GM18505 (cell line): ENCODE measurements around the gene MAP3K1.
"Not testable (repeated sequence)": the region's sequence is repeated elsewhere in the genome, so short reads cannot be mapped to it uniquely, and the experiment has no call there.

Experiments used
- ATAC-seq: cut with Tn5 transposase; IDR thresholded peaks from one replicate; pipeline ENCODE4 v1.9.1; 2021; ENCODE audit not compliant: unreplicated experiment
- POLR2A ChIP-seq: IDR thresholded peaks from 4 replicates; pipeline ENCODE4 v1.6.1; 2011; ENCODE audit warnings: borderline replicate concordance; ENCODE audit not compliant: insufficient read depth, insufficient read length; ENCODE audit errors: extremely low read depth

MAP3K1 gene

DNA sequence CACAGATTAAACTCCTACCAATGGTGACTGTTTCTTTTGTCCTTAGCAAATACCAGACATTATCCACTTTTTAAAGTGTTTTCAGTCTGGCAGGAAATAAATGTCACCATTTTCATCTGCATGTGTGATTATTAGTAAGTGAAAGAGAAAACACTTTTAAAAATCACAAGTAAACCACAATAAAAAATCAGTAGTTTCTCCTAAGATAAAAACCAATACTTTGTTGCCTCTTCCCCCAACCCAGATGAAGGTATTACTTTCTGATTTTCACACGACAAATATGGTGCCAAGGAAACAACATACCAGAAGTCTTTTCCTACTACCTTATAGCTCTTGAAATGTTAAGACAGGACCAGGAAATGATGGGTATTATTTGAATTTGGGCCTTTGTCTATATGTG, 11.5 kb upstream of the MAP3K1 start:
- ATAC-seq, result no peak
- TF ChIP-seq POLR2A, result no peak

DNA sequence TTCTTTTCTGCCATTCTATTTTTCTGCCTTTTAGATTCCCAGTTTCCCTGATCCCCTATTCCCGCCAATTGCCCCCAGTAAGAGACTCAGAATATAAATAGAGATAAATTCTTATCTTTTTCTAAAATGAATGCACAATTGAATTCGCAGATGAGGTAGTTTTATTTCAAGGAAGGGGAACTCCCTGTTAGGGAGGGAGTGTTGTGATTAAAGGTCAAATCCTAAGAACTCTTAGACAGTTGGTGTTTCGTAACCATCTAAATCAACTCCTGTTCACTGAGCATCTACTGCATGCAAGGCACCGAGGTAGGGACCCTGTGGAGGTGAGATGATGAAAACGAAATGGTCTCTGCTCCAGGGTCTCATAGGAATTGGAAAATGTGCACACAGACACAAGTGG, 7.7 kb upstream of the MAP3K1 start:
- ATAC-seq, result no peak
- no peak for TF ChIP-seq POLR2A

DNA sequence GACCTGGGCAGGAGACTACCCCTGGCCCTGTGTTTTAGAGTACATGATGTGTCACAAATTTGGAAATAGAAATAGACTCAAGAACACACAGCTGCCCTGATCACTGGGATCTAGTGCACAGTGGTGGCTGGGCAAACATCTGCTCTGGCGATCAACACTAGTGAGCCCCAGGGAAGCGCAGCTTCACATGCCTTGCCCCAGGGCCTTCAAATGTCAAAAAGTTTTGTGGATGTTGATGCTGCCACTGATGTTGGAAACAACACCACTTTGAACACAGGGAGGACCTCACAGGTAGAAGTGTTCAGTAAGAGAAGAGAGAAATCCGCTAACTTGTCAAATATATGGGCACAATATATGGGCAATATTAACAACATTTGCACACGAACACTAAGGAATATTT, 7.1 kb upstream of the MAP3K1 start:
- TF ChIP-seq POLR2A, result no peak
- no peak for ATAC-seq

DNA sequence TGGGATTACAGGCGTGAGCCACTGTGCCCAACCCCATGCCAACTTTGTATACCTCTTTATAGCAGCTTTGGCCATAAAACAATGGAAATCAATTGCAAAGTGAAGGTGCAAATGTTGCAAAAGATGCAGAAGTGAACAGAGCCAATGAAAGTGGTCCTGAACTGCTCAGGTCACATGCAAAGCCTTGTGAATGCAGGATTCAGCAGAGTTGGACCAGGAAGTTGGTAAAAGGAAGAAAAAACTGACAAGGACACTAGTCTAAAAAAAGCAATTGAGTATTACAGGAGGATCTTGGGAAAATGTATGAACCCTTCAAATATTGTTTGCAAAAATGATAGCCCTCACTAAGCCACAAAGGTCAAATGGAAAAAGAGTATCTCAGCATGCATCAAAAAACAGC, 4.5 kb upstream of the MAP3K1 start:
- TF ChIP-seq POLR2A, result no peak
- ATAC-seq, result no peak

DNA sequence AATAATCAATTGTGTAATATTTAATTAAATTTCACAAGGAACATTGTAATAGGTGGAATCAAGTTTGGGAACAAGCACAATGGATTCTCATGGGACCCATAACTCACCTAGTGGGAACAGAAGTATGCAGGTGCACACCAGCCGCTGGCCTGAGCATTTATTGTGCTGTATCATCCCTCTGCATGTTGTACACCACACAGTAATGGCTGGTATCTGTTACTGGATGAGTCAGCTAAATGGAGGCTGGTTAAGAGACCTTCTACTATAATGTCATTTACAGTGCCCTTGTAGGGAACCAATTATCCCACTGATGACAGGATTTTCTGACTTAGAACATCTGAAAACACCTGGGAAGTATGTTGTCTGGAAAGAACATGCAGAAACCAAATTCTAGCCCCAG, 3.2 kb upstream of the MAP3K1 start:
- ATAC-seq, result no peak
- no peak for TF ChIP-seq POLR2A

DNA sequence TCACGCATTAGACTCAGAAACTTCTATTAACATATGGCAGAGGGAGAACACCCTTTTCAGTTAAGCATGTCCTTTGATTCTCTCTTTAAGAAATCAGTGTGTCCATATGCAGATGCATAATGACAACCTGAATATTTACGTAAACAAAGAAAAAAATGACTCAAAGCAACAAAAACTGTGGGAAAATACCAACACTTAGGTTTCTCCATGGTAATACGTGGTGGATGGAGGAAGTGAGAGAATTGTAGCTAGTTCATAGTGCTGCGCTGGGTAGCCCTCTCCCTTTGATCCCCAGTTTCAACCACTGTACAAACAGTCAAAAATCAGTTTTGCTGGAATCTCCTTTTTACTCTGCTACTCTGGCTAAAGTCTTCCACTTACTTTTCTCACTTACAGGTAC, 2.0 kb upstream of the MAP3K1 start:
- ATAC-seq, result no peak
- TF ChIP-seq POLR2A, result no peak

DNA sequence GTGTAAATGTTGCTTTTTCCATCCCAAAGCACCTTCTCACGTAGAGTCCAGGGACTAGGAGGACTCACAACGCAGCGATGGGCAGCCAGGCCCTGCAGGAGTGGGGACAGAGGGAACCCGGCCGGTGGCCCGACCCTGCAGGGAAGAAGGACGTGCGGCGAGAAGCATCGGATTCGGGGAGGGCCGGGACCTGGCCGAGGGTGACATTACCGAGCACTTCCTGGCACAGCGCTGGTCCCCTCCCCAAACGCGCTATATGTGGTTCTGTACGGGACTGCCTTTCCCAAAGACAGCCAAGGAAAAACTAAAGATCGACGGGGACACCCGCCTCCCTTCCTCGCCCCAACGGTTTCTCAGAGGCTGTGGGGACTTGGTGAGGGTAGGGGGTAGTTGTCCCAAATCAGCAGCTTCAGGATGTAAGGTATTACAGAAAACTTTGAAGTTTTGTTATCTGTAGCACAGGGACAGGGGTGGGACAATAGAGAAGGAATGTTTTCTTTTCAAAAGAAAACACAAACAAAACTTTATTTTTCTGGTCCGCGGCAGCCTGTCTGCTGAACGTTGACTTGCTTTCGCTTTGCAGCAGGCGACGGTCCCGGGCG, 887 bp upstream of the MAP3K1 start:
- no peak for ATAC-seq
- TF ChIP-seq POLR2A, result no peak

DNA sequence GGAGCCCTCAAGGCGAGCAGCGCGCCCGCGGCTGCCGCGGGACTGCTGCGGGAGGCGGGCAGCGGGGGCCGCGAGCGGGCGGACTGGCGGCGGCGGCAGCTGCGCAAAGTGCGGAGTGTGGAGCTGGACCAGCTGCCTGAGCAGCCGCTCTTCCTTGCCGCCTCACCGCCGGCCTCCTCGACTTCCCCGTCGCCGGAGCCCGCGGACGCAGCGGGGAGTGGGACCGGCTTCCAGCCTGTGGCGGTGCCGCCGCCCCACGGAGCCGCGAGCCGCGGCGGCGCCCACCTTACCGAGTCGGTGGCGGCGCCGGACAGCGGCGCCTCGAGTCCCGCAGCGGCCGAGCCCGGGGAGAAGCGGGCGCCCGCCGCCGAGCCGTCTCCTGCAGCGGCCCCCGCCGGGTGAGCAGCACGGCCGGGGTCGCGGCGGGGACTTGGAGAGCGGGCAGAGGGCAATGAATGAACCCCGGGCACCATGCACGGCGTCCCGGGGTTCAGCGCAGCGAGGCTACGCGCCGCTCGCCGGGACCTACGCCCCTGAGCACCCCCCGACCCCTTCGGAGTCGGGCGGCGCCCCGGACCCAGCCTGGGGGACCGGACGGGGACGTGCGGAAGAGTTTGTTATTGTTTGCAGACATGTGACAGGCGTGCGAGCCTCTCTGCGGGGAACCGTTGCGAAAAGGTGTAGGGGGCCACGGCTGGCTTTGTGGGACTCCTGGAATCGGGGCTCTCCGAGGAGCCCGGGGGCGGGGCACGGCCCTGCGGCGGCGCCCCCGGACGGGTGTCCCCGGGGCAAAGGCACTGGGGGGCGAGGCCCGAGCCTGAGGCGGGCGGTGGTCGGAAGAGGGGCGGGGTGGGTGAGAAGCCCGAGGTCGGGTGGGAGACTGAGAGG, 553 bp downstream of the MAP3K1 start:
- no peak for TF ChIP-seq POLR2A
- peak; percentile 30 for ATAC-seq

DNA sequence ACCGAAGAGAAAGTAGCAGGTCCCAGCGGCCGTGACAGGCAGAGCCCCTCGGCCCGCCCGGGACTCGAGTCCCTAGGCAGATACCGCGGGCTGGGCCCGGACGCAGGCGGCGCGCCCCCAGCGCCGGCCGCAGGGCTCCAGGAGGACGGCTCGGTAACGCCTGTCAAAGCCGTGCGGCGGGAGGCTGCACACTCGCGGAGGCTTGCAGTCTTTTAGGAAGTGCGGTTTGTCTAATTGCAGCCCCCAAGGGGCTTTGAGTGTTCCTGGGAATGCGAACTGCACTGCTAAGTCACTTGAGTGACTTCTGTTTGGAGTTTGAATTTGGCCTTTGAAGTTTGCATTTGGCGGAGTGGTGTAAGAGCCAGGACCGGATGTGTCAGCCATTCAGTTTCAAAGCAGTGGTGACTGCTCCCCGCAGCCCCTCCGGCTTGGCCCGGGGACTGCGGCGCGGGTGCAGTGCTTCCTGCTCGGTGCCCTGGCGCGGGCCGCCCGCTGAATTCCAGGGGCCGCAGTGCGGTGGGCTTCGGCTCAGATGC, 1.3 kb downstream of the MAP3K1 start:
- peak; percentile 37 for TF ChIP-seq POLR2A
- ATAC-seq, result peak; percentile 33

DNA sequence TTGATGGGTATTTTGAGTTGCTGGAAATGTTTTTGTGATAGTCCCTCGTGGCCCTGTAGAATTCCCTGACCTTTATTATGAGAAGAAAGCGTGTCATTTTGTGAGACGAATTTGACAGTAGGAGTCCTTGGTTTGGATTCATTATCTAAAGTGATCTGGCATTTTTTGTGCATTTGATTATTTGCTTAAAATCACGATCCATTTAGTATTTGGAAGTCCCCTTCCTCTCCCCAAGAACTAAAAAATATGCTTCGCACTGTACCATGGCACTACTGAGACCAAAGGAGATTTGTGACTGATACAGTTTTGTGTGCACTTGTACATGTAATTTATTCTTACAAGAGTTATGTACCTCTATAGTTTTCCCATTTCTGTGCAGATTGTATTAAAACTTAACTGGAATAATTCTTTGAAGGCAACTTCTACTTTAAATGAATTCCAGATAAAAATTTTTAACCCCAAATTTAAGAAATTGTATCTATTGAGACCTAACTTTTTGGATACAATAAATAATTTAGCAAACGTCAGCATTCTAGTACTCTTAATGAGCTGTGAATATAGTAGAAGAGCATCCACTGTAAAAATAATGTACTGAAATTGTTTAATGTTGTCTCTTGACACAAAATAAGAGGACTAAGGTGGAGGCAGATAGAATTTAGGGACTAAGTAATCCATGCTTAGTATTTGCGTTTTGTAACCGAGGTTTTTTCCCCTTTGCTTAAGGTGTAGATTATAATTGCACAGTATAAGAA, 2.1 kb downstream of the MAP3K1 start:
- TF ChIP-seq POLR2A, result no peak
- ATAC-seq, result no peak

DNA sequence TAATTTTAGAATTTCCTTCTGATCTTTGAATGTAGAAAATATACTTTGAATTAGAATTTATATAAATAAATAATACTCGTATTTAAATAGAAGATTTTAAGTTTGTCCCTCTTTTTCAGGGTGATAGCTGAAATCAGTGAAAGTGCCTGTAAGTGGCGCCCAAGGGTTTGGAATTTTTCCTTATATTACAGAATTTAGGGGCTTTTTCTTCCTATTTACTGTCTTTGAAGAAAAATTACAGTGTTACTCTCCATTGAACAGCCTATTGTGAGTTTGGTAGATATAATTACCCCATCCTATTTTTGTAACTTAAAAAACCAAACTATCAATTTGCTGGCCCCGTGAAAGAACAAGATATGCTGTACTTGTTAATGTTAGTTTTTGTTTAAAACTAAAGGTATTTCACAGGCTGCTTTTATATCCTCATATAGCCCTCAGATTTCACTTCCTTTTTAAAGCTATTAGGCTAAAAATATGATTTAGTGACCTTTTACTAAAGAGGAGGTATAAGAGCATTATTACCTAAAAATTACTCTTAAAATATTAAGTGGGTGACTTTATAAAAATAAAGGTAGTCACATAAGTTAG, 3.2 kb downstream of the MAP3K1 start:
- TF ChIP-seq POLR2A, result no peak

DNA sequence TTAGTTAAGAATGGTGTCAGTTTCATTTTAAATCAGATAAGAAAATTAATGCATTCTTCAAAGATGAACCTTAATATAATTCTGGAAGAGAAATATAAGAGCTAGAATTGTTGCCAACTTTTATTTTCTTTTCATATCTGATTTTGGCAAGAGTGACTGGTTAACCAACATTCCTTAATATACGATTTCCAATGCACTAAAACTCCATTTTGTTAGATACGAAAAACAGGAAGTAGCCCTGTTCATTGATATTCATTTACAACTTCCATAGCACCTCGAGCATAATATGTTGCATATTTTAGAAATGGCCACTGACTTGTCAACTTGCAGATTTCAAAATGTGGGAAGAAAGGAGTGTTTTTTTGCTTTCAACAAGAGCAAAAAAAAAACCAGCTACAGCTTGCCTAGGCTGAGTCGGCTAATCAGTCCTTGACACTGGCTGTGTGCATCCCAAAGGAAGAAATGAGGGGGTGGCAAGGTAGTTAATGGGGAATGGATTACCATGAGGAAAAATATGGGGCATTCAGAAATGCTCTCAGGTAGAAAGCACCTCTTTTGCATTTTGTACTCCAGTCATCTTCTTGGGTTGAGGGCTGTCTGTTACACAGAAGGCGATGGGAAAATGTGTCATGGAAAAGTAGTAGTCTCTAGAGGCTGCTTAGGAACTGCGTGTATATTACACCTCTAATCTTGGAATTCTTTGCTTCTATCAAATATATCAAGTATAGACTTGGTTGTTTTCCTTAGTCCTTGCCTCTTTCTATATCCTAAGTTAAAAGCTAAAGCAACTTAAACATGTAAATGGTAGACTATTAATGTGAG, 3.9 kb downstream of the MAP3K1 start:
- no peak for ATAC-seq
- TF ChIP-seq POLR2A, result no peak

More for the DNA sequence above, 3.2 kb downstream of the MAP3K1 start:
- ATAC-seq, result no peak

DNA sequence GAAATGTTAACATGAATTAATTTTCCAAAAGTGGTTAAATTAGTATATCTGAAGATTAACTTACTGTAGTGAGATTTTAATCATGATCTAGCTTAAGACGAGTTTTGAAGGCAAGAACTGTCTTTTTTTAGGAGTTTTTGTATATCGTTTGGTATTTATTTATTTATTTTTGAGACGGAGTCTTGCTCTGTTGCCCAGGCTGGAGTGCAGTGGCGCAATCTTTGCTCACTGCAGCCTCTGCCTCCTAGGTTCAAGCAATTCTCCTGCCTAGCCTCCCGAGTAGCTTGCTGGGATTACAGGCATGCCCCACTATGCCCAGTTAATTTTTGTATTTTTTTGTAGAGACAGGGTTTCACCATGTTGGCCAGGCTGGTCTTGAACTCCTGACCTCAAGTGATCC, 6.5 kb downstream of the MAP3K1 start:
- ATAC-seq, result not testable (repeated sequence)
